Measurements from ENCODE around the gene C2orf76.
A peak's percentile ranks its signal among the peaks of the same experiment; 100 is the strongest.
"Not testable (repeated sequence)": the region's sequence is repeated elsewhere in the genome, so short reads cannot be mapped to it uniquely, and the experiment has no call there.

C2orf76 gene

DNA sequence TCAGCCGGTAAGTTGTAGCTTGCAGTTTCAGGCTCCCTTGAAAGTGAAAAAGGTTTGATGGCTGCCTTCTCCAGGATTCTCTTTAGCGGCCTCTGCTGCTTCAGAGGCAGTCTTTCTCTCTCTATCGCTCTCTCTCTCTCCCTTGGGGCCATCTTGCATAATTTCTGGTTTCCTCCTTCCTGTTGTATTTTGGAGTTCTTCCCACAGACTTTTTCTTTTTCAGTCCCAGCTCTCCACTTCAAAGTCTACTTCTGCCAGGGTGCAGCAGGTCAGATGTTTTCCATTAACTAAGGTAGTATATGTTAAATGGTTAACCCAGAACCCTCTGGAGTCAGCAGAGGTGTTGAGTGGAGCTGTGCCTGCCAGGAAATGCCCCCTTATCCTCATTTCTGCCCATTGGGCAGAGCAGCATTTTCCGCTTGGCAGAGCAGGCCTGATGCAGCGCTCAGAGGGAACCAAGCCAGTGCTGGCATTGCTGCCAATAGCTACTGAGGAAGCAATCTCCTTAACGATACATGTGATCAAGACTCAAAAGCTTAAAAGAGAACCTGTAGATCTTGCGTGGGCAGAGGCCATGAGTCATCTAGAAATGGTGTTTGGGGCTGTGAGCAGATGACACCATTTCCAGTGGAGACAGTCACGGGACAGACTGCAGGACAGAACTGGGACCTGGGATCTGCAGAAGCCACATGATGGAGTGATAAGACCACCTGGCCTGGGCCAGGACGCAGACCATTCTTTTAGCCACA is 20.9 kb upstream of the C2orf76 start:
- DNase-seq (peak; percentile 20), ATAC-seq (peak; percentile 87)
- no peaks in the 10 kb centered on the region for H3K9me3 Mint-ChIP-seq
- H3K36me3 Mint-ChIP-seq (ENCODE audit: low read depth): no peaks in the 10 kb centered on the region
- no peak overlapping the region for H3K4me3 Mint-ChIP-seq
- peaks cover 3% of the 10 kb centered on the region for H3K27me3 Mint-ChIP-seq
- peaks cover 11% of the 10 kb centered on the region for H3K4me1 Mint-ChIP-seq
- no peak overlapping the region for H3K27ac Mint-ChIP-seq

- H3K27me3 Mint-ChIP-seq: peaks cover 3% of the 10 kb centered on the region
- H3K4me3 Mint-ChIP-seq: no peak overlapping the region
- DNase-seq: no peak
- H3K9me3 Mint-ChIP-seq: no peaks in the 10 kb centered on the region
- no peak overlapping the region for H3K27ac Mint-ChIP-seq
- ATAC-seq: no peak
- peaks cover 11% of the 10 kb centered on the region for H3K4me1 Mint-ChIP-seq
- H3K36me3 Mint-ChIP-seq (ENCODE audit: low read depth): no peaks in the 10 kb centered on the region
These were observed 18.8 kb upstream of the C2orf76 start for GRCh38 chr2:119385466-119385865.

DNA sequence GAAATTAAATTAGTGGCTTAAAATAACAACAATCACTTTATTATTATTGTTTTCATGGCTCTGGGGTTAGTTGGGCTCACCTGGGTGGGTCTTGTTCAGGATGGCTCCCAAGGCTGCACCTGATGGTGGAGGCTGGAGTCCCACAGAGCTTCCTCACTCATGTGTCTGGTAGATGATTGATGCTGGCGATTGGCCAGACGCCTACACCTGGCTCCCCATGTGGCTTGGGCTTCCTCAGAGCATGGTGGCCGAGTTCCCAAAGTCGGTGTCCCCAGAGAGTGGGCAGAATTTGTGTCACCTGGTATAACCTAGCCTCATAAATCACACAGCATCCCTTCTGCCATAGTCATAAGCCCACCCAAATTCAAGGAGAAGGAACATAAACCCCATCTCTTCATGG is 18.3 kb upstream of the C2orf76 start:
- no peak overlapping the region for H3K4me3 Mint-ChIP-seq
- H3K27ac Mint-ChIP-seq: no peak overlapping the region
- H3K36me3 Mint-ChIP-seq (ENCODE audit: low read depth): no peaks in the 10 kb centered on the region
- DNase-seq (no peak), ATAC-seq (no peak)
- H3K9me3 Mint-ChIP-seq: no peaks in the 10 kb centered on the region
- H3K27me3 Mint-ChIP-seq: peaks cover 3% of the 10 kb centered on the region
- peaks cover 11% of the 10 kb centered on the region for H3K4me1 Mint-ChIP-seq

DNA sequence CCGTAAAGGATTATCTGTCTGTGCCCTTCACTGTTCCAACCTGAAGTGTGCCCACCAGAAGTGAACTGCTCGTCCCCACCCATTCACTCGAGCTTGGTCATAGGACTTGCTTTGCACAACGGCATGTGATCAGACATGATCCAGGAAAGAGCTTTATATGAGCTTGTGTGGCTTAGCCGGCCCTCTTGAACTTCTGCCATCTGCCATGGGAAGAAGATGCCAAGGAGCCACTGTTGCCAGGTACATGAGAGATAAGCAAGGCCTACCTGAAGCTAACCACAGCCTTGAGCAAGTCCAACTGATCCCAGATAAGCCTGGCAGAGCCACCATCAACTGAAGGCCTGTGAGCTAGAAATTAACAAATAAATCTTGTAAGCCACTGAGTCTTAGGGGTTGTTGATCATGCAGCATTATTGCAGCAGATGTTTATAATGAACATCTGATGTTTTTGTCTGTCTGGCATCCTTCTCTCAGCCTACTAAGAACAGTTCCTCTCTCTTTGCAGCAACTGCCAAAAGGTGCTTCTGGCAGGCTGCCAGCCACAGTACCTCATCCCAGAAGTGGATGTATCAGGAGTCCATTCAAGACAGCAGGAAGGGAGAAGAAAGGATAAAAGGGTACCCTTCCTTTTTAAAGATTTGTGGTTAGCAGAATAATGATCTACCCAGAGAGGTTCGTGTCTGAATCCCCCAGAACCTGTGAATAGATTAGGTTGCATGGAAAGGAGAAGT is 16.9 kb upstream of the C2orf76 start:
- Mint-ChIP-seq H3K27ac (no peak overlapping the region), H3K4me1 (peaks cover 11% of the 10 kb centered on the region)

DNA sequence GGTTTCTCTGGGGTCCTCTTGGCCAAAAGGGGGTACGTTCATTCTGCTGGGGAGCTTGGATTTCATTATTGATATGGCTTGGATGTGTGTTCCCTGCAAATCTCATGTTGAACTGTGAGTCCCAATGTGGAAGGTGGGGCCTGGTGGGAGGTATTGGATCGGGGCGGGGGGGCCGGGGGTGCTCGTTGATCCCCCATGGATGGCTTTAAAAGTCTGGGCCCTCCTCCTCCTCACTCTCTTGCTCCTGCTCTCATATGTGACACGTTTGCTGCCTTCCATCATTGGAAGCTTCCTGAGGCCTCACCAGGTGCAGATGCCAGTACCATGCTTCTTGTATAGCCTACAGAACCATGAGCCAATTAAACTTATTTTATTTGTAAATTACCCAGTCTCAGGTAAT is 11.9 kb upstream of the C2orf76 start:
- H3K4me3 Mint-ChIP-seq: no peak overlapping the region
- H3K27me3 Mint-ChIP-seq: no peaks in the 10 kb centered on the region
- DNase-seq (no peak), ATAC-seq (no peak)
- H3K4me1 Mint-ChIP-seq: no peaks in the 10 kb centered on the region
- H3K36me3 Mint-ChIP-seq (ENCODE audit: low read depth): peaks cover 16% of the 10 kb centered on the region
- no peaks in the 10 kb centered on the region for H3K9me3 Mint-ChIP-seq
- no peak overlapping the region for H3K27ac Mint-ChIP-seq

More for the DNA sequence above, 16.9 kb upstream of the C2orf76 start:
- Mint-ChIP-seq H3K36me3 (ENCODE audit: low read depth) (no peaks in the 10 kb centered on the region), H3K4me3 (no peak overlapping the region), H3K27me3 (peaks cover 3% of the 10 kb centered on the region), H3K9me3 (no peaks in the 10 kb centered on the region)
- DNase-seq (no peak), ATAC-seq (no peak)

DNA sequence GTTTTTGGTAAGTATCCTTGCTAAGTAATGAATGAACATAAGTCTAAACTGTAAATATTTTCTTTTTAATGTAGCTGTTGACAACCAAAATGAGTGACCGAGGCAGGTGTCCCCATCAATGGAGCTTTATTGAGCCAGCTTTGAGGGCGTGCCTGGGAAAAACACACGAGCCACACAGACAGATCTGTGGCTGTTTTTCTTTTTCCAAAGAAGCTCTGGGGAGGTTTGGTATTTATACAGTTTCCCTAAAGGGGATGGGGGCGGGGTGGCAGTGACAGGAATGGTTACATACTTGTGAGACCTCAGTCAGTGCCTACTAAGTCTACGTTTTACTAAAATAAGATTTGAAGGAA is 11.3 kb upstream of the C2orf76 start:
- Mint-ChIP-seq H3K27ac (no peak overlapping the region), H3K4me3 (no peak overlapping the region), H3K27me3 (no peaks in the 10 kb centered on the region), H3K9me3 (no peaks in the 10 kb centered on the region), H3K36me3 (ENCODE audit: low read depth) (peaks cover 22% of the 10 kb centered on the region), H3K4me1 (no peaks in the 10 kb centered on the region)
- ATAC-seq (no peak), DNase-seq (no peak)

- H3K36me3 Mint-ChIP-seq (ENCODE audit: low read depth): peaks cover 27% of the 10 kb centered on the region
- DNase-seq (no peak), ATAC-seq (no peak)
- no peaks in the 10 kb centered on the region for H3K4me1 Mint-ChIP-seq
- H3K27me3 Mint-ChIP-seq: no peaks in the 10 kb centered on the region
- no peak overlapping the region for H3K27ac Mint-ChIP-seq
- H3K4me3 Mint-ChIP-seq: no peak overlapping the region
- no peaks in the 10 kb centered on the region for H3K9me3 Mint-ChIP-seq
These were observed 10.8 kb upstream of the C2orf76 start for GRCh38 chr2:119377294-119377992.

GRCh38 chr2:119376810-119377209 is 10.2 kb upstream of the C2orf76 start:
- Mint-ChIP-seq H3K4me3 (no peak overlapping the region), H3K27me3 (no peaks in the 10 kb centered on the region), H3K36me3 (ENCODE audit: low read depth) (peaks cover 33% of the 10 kb centered on the region), H3K4me1 (no peaks in the 10 kb centered on the region), H3K9me3 (peaks cover 5% of the 10 kb centered on the region), H3K27ac (no peak overlapping the region)
- DNase-seq (no peak), ATAC-seq (no peak)

DNA sequence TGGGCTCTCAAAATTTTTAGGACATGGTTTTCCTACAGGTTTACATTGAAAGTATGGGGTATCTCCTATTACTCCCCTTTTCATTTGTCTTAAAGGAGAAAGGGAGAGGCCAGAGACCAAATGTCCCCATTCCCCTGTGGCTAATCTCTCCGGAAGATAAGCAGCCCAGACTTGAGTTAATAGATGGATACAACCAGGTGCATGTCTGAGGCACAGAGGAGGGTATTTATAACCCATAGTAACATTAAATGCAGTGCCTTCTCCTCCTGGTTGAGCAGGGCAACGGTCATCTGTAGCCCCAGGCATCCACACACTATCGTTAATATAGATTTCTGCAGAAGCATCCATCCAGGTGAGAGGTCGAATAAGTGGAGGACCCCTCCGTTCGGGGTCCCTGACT is 9.8 kb upstream of the C2orf76 start:
- not testable (repeated sequence) for H3K27me3 Mint-ChIP-seq

GRCh38 chr2:119373907-119374745 is 7.5 kb upstream of the C2orf76 start:
- not testable (repeated sequence) for ATAC-seq, H3K9me3 Mint-ChIP-seq, H3K27me3 Mint-ChIP-seq, H3K27ac Mint-ChIP-seq, DNase-seq, H3K4me3 Mint-ChIP-seq, H3K4me1 Mint-ChIP-seq
- H3K36me3 Mint-ChIP-seq (ENCODE audit: low read depth): peaks cover 55% of the 10 kb centered on the region

More for the DNA sequence above, 9.8 kb upstream of the C2orf76 start:
- H3K9me3 Mint-ChIP-seq, H3K4me1 Mint-ChIP-seq, H3K27ac Mint-ChIP-seq, ATAC-seq, H3K4me3 Mint-ChIP-seq, DNase-seq: not testable (repeated sequence)
- H3K36me3 Mint-ChIP-seq (ENCODE audit: low read depth): peaks cover 37% of the 10 kb centered on the region

- H3K27me3 Mint-ChIP-seq: no peaks in the 10 kb centered on the region
- no peak for DNase-seq
- H3K9me3 Mint-ChIP-seq: peaks cover 5% of the 10 kb centered on the region
- no peak for ATAC-seq
- H3K36me3 Mint-ChIP-seq (ENCODE audit: low read depth): peaks cover 66% of the 10 kb centered on the region
- H3K4me3 Mint-ChIP-seq: no peak overlapping the region
- no peak overlapping the region for H3K27ac Mint-ChIP-seq
- H3K4me1 Mint-ChIP-seq: peaks cover 10% of the 10 kb centered on the region
These were observed 6.3 kb upstream of the C2orf76 start for GRCh38 chr2:119372778-119373568.

DNA sequence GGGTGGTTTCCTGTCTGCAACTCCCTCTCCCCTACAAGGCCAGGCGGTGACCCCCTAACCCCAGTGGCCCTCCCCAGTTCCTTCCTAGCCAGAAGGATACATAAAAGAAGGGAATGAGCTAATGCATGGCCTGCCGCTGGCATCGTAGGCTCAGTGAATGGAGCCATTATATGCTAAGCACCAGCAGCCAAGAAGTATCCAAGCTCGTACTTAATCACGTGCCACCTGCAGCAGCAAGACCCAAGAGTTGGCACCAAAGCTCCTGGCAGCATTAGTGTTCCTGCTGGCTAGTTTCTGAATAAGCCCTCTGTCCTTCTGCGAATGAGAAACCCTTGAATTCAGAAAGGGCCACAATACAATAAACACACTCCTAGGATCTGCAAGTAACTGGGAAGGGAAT is 4.5 kb upstream of the C2orf76 start:
- Mint-ChIP-seq H3K36me3 (ENCODE audit: low read depth) (peaks cover 70% of the 10 kb centered on the region), H3K4me3 (no peak overlapping the region), H3K27ac (no peak overlapping the region), H3K27me3 (no peaks in the 10 kb centered on the region), H3K9me3 (peaks cover 5% of the 10 kb centered on the region), H3K4me1 (peaks cover 16% of the 10 kb centered on the region)
- no peak for DNase-seq
- ATAC-seq: no peak

GRCh38 chr2:119369845-119370244 is 3.2 kb upstream of the C2orf76 start:
- no peak overlapping the region for H3K4me3 Mint-ChIP-seq
- peaks cover 29% of the 10 kb centered on the region for H3K4me1 Mint-ChIP-seq
- peaks cover 69% of the 10 kb centered on the region for H3K36me3 Mint-ChIP-seq (ENCODE audit: low read depth)
- no peak for ATAC-seq
- H3K9me3 Mint-ChIP-seq: peaks cover 5% of the 10 kb centered on the region
- no peaks in the 10 kb centered on the region for H3K27me3 Mint-ChIP-seq
- no peak for DNase-seq
- no peak overlapping the region for H3K27ac Mint-ChIP-seq

Measured in activated naive CD8-positive, alpha-beta T cell treated with anti-CD3 and anti-CD28 coated beads, Interleukin-2, amount 50 U/mL, for 24 hours (primary cell).